Mammary epithelial cell (primary cell): ENCODE data around the gene CARHSP1.

Source experiments
- CTCF ChIP-seq, 2 donors: IDR thresholded peaks in 1 of 2; conservative IDR thresholded peaks in 1 of 2; 2 replicates each; pipeline ENCODE4 v1.5.1; 2011 to 2012; ENCODE audit warnings: inconsistent platforms in 2 of 2, low read length in 2 of 2, mild to moderate bottlenecking in 2 of 2, control low read depth in 1 of 2, low read depth in 1 of 2; ENCODE audit not compliant: insufficient read depth in 1 of 2; ENCODE audit errors: extremely low read depth in 1 of 2
- EZH2 ChIP-seq: IDR thresholded peaks from 2 replicates; pipeline ENCODE4 v1.6.1; 2012; ENCODE audit warnings: low read length, inconsistent platforms, borderline replicate concordance

GRCh38 chr16:8808009-8808408 lies 60.8 kb downstream of the CARHSP1 start:
- no peak for TF ChIP-seq CTCF (conservative IDR thresholded peaks at IDR 0.05 in 1 of 2, IDR thresholded peaks at IDR 0.05 in 1 of 2; ENCODE audit: extremely low read depth in 1 of 2, insufficient read depth in 1 of 2, low read depth in 1 of 2, low read length in 2 of 2)
- TF ChIP-seq EZH2: no peak
